GM11168 (cell line): ENCODE measurements around the gene SEMA3G.

Source experiments
- in situ Hi-C: fragments of 300-500 bp; cut with MboI; formaldehyde crosslinking; loops from one replicate; pipeline ENCODE4 v1.12.0; 2022; ENCODE audit warnings: low sequenced_read_pairs; ENCODE audit not compliant: unreplicated experiment

SEMA3G gene

DNA sequence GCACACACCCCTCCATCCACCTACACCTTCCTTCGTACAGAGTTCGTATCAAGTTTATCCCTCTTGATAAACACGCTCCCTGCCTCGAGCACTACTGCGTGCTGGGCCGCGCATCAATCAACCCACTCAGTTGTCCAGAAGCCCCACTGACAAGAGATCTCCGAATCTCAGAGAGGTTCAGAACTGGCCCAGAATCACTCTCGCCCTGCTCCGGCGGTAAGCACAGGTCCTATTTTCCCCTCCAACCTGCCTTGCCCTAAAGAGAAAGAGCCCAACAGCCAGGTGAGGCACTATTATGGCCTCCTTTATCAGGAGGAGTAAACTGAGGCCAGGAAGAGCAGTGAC is 10.0 kb upstream of the SEMA3G start:
- in situ Hi-C loops, result no loop called here

DNA sequence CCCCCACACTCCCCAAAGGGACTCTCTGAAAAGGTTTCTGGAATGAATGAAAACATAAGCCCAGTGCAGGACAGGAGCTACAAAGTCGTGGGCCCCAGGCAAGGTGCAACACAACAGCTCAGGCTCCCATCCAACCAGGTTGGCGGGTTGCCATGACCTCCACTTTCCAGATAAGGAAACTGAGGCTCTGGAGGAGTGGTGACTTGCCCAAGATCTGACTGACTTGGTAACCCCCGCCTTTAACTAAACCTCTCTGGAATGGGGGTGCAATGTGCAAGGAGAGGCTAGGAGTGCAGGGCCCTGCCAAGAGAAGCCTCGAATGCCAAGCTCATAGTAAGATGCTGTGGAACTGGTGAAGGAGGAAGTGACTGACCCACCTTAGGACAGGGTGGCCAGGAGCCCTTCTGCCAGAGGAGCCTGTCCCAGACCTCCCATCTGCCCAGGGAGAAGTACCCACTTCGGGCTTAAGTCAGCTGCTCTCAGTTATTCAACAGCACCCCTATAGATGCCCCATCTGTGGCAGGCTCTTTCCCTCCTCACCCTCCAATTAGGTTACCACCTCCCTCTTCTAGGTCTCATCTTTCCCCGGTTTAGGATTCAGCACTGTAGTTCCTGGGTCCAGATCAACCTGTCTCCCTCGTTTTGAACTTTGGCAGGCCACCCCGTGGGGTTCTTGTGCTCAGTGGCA is 9.5 kb upstream of the SEMA3G start:
- in situ Hi-C loops, result no loop called here

DNA sequence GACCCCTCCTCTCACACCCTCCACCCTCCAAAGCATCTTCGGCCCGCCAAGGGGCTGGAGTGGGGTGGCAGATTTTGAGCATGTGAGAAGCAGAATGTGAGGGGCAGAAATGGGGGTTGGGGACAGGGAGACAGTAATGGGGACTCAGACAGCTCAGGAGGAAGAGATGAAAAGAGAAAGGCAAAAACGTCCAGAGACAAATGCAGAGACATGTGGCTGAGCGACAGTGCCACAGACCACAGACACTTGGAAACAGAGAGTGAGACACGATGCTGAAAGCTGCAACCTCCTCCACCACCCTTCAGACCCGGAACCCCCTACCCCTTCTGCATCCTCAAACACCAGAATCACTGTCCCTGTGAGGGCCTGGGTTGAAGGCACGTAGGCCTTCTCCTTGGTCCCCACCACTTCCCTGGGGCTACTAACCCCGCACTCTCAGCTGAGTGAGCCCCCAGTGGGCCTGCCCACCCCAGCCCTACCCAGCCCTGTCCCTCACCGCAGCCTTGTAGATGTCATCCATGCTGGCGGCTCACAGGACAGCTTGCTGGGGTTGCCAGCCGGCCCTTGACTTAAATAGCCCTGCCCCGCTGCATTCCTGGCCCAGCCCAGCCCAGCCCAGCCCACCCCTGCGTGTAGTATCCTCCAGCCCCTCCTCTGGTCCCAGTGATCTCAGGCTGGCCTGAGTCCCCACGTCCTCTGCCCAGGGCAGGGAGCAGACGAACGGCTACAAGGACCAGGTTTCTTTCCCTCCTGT is 8.8 kb upstream of the SEMA3G start, which contains the start of gene TNNC1:
Gene TNNC1 (minus strand): TSS at position 546 of the 754 bp plus-strand sequence. CDS start 26 bp downstream, at position 520.
- in situ Hi-C loops, result no loop called here

DNA sequence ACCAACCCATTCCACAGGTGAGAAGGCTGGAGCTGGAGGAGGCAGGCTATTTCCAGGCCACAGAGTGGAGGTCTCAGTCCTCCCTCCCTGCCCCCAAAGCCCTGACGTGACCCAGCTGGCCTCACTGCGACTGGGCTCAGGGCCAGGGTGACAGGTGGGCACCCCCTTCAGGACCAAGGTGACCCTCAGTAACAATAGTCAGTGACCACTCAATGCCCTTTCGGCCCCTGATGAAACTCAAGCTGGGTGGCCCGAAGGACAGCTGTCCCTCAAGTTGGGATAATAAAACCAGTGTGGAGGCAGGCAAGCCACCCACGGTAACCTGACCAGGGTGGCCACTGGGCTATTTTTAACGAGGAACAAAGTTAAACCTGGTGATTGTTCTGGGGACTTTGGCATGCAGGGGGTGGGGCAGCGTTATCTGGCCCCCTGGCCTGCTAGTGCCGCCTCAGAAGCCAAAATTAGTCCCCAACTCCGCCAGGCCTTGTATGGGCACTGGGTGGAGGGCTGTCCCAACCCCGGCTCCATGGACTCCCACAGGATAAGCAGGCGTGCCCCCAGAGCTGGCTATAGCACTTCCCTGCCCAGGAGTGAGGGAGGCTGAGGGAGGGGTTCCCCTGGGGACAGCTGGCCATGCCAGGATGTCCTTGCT is 7.8 kb upstream of the SEMA3G start:
- in situ Hi-C loops, result no loop called here

DNA sequence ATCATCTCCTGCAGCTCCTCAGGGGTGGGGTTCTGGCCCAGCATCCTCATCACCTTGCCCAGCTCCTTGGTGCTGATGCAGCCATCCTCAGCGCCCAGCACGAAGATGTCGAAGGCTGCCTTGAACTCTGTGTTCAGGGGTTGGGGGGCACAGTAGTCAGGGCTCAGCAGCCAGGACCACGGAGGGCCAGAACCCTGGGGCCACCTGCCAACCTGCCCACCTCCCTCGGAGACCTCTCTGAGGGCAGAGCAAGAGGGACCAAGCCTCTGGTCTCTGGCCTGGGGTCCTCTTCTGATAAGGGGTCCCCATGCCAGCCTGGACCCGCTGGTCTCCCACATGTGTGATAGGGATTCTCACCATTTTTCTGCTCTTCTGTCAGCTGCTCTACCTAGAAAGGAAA is 7.2 kb upstream of the SEMA3G start:
- in situ Hi-C loops, result no loop called here

DNA sequence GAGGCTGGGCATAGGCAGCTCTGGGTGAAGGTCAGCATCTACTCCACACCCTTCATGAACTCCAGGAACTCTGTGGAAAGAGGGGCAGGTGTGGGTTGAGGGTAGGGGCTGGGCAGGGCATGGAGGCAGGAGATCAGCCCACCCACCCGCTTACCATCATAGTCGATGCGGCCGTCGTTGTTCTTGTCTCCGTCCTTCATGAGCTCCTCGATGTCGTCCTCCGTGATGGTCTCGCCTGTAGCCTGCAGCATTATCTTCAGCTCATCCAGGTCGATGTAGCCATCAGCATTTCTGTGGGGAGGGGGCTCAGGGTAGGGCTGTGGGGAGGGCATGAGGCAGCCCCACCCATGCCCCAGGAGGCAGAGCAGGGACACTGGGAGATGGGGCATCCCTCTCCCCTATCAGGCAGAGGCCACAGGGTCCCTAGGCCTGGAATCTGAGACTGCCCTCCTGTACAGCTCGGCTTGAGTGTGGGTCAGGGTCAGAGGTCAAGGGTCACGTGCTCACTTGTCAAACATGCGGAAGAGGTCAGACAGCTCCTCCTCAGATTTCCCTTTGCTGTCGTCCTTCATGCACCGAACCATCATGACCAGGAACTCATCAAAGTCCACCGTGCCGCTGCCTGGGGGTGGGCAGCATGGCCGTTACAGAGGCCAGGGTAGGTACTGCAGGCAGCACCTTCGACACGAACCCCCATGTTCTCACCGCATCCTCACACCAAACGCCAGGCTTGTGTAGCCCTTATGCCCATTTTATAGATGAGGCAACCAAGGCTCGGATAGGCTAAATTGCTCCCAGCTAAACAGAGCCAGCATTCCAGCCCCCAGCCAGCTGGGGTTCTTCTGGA is 6.6 kb upstream of the SEMA3G start:
- in situ Hi-C loops, result no loop called here

DNA sequence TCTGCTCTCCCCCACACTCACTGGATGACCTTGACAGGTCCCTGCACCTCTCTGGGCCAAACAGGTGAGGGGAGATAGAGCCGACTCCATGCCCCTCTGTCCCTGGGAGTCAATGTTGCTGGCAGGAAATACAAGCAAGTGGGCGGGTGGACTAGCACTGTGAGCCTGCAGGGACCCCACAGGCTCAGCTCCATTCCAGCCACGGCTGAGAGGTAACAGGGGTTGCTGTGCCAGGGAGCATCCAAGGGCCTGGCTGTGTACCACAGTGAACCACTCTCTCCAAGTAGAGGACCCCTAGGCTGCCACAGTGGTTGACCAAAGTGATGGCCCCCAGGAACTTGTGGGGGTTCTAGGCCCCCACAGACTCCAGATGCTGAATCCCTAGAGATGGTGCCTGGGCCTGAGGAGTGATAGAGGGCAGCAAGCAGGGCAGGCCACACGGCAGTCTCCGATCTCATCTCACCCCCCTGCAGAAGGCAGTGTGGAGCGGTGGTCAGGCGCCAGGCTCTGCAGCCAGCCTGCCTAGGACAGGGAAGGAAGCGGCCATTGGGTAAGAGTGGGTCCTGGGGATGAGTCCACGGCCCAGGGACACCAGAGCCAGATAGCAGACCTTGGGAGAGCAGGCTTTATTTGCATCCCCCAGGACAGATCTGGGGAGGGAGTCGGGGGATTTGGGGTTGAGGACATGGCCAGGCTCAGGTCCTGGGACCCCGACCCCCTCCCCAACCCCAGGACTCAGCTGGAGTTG is 5.8 kb upstream of the SEMA3G start:
- in situ Hi-C loops, result no loop called here

DNA sequence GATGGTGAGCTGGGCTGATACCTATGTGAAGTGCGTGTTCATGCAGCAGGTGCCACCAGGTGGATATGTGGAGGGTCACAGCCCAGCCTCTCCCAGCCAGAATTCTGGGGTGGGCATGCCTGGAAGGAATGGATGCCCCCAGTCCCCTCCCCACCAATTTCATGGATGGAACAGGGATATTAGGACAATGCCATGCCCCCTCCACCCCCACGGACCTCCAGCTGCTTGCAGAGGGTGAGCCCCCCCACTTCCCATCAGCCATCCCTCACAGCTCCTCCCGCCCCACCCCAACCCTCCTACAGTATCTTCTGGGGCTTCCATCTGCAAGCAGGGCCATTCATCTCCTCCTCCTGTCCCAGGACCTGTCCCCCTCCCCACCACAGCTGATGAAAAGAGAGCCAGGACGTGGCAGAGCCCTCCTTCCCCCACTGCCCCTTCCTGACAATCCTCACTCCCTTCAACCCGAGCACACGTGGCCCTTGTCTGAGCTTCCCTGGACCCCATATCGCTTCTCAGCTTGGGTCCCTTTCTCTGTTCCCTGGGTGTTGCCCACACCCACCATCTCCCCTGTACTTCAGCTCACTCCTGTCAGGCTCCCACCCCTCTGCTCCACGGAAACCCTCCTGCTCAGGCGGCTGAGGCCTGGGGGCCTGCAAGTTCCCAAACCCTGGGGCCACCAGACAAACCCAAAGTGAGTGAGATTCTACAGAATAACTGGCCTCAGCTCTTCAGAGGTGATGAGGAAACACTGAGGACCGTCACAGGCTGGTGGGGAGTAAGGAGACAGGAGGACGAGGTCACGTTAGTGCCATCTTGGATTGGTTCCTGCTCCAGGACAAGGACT is 2.8 kb upstream of the SEMA3G start:
- in situ Hi-C loops, result no loop called here

DNA sequence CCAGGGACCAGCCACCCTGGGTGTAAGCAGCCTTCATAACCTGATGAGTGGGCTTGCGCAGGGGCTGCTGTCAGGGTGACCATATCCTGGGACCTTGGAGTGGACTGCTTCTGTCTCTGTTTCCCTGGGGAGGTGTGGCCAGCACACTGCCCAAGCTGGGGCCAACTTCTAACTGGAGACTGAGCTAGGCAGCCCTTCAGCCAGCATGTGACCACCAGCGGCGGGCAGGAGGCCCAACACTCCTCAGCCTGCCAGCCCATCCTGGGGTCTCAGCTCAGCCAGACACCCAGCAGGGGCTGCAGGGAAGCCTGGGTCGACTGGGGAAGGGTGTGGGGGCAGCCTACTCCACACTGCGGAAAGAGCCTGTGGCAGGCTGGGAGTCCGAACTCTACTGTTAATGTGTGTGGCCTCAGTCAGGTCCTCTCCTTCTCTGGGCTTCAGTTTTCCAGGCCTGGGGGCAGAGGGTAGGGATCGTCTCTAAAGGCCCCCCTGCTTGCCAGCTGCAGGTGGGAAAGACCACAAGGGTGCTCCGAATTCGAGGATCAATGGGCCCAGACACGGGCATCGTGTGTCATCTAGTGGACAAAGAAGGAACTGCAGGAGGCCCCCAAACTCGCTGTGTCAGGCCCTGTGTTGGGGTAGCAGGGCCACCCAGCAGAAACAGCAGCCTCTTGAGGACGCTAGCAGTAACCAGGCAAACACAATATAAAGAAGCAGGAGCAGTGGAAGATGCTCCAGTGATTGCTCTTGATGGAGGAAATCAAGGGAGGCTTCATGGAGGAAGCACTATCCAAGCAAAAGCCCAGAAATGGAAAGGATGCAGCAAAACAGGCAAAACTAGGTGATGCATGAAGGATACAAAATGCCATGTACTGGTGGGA is 2.0 kb upstream of the SEMA3G start:
- in situ Hi-C loops, result no loop called here

DNA sequence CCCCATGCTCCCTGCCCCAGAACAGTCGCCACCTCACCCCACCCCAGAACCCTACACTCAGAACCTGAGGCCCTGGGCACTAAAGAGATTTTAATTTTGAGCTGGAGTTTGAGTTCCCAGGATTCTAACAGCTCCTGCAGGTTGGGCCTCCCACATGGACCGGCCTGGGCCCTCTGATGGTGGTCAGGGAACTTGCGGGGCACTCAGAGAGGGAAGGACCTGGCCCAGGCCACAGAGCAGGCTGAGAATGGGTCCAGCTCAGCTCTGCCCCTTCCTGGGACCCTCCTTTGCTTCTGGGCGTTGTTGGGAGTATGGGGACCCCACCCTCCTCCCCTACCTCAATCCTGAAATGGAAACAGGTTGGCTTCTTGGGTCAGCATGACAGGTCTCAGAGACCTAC is 1.1 kb upstream of the SEMA3G start:
- in situ Hi-C loops, result no loop called here

DNA sequence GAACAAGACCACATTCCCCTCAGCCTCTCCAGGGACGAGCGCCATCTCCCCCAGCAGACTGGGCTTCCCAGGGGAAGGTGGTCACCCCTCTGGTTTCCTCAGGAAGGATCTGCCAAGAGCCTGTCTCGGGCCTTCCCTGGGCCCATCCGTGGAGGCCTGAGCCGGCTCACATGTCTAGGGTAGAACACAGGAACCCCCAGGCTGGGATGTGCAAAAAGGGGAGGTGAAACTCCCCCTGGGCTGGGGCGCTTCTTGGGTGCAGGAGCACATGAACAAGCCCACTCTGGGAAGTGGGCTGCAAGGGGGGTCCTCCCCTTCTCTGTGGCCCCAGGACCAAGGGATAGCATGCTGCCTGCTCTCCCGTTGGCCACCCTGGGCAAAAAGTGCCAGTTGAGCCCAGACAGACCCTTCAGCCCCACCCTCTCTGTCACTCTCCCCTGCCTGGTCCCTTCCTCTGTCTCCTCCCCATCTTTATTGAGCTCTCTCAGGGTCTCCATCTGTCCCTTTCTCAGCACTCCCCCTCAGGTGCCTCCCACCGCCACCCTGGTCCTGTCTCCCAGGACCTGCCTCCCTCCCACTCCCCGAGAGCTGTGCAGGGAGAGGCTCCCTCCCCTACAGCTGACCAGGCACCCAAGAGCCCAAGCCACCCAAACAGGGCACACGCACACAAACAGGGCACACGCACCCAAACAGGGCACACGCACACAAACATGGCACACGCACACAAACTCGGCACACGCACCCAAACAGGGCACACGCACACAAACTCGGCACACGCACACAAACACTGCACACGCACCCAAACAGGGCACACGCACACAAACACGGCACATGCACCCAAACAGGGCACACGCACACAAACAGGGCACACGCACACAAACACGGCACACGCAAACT is 864 bp downstream of the SEMA3G start:
- in situ Hi-C loops, result no loop called here

DNA sequence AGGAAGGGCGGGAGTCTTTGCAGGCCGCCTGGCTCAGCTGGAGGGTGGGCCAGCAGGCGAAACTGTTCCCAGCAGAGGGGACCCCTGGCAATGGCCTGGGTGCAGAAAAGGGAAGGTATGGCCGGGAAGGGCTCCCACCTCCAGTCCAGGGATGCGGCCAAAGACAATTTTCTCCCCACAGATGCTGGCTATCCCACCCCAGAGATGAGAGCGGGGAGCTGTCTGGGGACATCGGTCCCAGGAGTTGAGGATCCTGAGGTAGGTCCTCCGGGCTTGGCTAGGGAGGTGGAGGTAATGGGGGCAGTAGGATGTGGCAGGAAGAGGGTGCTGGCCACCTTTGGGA is 1.7 kb downstream of the SEMA3G start:
- in situ Hi-C loops, result no loop called here

DNA sequence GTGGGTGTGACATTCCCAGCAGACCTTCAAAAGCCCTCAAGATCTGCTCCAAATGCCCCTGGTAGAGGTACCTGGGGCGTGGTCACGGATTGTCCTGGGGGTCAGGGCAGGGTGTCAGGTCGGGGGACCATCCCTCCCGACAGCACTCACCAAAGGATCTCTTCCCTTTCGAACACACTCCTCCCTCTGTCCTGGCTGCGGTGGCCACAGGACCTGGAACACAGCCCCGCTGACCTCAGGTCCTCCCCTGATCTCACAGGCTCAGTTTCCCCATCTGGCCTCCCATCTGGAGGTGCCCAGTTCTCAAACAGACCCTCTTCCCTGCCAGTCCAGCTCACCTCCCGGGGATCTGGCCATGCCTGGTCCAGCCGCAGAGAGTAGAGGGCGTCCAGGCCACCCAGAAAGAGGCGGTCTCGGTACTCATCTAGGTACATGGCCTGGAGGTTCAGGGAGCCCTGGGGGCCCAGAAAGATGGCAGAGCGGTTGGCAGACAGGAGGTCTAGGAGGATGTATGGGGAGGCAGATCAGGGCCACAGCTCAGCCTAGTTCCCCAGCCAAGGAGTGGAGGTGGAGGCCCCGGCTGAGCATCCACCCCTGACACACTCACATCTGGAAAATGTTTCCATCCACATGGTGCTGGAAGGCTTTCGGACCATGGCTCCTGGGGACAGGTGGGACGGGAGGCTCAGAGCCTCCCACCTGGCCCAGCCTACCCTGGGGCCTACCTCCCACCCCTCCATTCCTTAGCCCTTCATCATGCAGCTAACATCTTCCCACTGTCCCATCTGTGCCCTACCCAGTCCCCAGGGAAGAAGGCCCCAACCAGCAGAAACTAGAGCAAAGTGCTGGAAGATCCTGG is 2.3 kb downstream of the SEMA3G start:
- in situ Hi-C loops, result no loop called here

DNA sequence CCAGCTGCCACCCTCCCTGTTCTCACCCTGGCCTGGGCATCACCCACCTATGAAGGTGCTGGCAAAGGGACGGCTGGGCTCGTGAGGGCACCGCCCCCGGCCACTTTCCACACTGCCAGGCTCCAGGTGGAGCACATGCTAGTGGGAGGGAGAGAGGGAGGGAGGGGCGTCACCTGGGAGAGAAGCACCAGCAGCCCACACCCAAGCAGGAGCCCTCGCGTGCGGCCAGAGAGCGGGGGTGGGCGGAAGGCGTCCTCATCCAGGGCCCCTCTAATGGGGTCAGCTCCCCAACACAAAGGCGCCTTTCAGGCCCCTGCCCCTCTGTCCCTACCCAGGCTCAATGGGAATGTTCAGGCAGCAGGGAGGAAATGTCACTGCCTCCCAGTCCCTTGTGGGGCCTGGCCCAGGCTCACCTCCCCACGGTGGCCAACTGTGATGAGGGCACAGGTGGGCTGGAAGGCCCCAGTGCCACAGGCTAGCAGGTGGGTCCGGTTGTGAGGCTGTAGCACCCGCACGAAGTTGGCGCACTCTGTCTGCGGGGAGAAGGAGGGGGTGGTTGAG is 3.1 kb downstream of the SEMA3G start:
- in situ Hi-C loops, result no loop called here

DNA sequence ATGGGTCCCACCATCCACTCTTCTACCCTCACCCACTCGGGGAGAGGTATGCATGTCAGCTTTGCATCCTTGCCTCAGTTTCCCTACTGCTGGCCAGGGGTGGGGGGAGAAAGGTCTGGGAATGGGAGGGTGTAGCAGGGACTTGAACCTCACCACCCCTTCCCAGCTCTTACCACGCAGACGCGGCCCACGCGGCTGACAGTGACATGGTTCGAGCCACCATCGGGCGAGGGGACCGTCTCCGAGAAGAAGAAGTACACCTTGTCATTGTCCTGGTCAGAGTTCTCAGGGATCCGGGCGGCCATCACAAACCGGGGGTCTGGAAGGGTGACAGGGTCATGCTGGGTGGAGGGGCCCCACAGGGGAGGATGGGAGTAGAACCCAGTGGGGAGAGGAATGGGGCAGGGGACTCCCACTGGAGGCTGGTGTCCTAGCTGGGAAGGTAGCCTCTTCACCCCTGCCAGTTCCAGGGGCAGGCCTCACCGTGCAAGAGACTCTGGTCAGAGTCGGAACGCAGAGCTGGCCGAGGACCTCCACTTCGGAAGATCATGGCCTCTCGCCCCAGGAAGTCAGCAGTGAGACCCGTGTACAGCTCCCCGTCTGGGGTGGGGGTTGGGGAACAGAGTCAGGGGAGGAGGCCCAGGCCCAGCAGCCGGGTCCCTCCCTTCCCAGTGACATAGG is 3.7 kb downstream of the SEMA3G start:
- in situ Hi-C loops, result no loop called here
